ENCODE data around the gene CD59.
A peak's percentile ranks its signal among the peaks of the same experiment; 100 is the strongest.

The CD59 gene

GRCh38 chr11:33769542-33769941, 33.3 kb upstream of the CD59 start:
- DNase-seq (ENCODE audit: insufficient read length, low spot score), result no peak
- TF ChIP-seq POLR2A (IDR thresholded peaks at IDR 0.05; ENCODE audit: low read depth, low read length), result no peak
- no peak for FAIRE-seq

- DNase-seq (ENCODE audit: insufficient read length, low spot score) (no peak), FAIRE-seq (no peak)
- TF ChIP-seq POLR2A (IDR thresholded peaks at IDR 0.05; ENCODE audit: low read depth, low read length), result no peak
These were observed 31.4 kb upstream of the CD59 start for GRCh38 chr11:33767624-33768023.

- DNase-seq (ENCODE audit: insufficient read length, low spot score) (no peak), FAIRE-seq (no peak)
- TF ChIP-seq POLR2A (IDR thresholded peaks at IDR 0.05; ENCODE audit: low read depth, low read length), result no peak
These were observed 29.9 kb upstream of the CD59 start for GRCh38 chr11:33766085-33766484.

- no peak for FAIRE-seq
- no peak for TF ChIP-seq POLR2A (IDR thresholded peaks at IDR 0.05; ENCODE audit: low read depth, low read length)
These were observed 25.2 kb upstream of the CD59 start for GRCh38 chr11:33761471-33761870.

GRCh38 chr11:33753304-33753967, 17.2 kb upstream of the CD59 start:
- DNase-seq (ENCODE audit: insufficient read length, low spot score), result no peak
- peak; percentile 93 for FAIRE-seq

More at GRCh38 chr11:33761471-33761870, 25.2 kb upstream of the CD59 start:
- DNase-seq (ENCODE audit: insufficient read length, low spot score), result no peak

GRCh38 chr11:33751878-33752277, 15.7 kb upstream of the CD59 start:
- no peak for FAIRE-seq

More at GRCh38 chr11:33753304-33753967, 17.2 kb upstream of the CD59 start:
- no peak for TF ChIP-seq POLR2A (IDR thresholded peaks at IDR 0.05; ENCODE audit: low read depth, low read length)

GRCh38 chr11:33747979-33748378, 11.8 kb upstream of the CD59 start:
- DNase-seq (ENCODE audit: insufficient read length, low spot score), result no peak
- TF ChIP-seq POLR2A (IDR thresholded peaks at IDR 0.05; ENCODE audit: low read depth, low read length), result no peak
- no peak for FAIRE-seq

More at GRCh38 chr11:33751878-33752277, 15.7 kb upstream of the CD59 start:
- TF ChIP-seq POLR2A (IDR thresholded peaks at IDR 0.05; ENCODE audit: low read depth, low read length), result no peak
- no peak for DNase-seq (ENCODE audit: insufficient read length, low spot score)

- FAIRE-seq (no peak), DNase-seq (ENCODE audit: insufficient read length, low spot score) (no peak)
- no peak for TF ChIP-seq POLR2A (IDR thresholded peaks at IDR 0.05; ENCODE audit: low read depth, low read length)
These were observed 7.1 kb upstream of the CD59 start for GRCh38 chr11:33743291-33743690.

- TF ChIP-seq POLR2A (IDR thresholded peaks at IDR 0.05; ENCODE audit: low read depth, low read length), result no peak
- FAIRE-seq, result no peak
- no peak for DNase-seq (ENCODE audit: insufficient read length, low spot score)
These were observed 6.1 kb upstream of the CD59 start for GRCh38 chr11:33742249-33742851.

- DNase-seq (ENCODE audit: insufficient read length, low spot score) (no peak), FAIRE-seq (peak; percentile 43)
- TF ChIP-seq POLR2A (IDR thresholded peaks at IDR 0.05; ENCODE audit: low read depth, low read length), result no peak
These were observed 5.6 kb upstream of the CD59 start for GRCh38 chr11:33741806-33742205.

- FAIRE-seq (no peak), DNase-seq (ENCODE audit: insufficient read length, low spot score) (no peak)
- TF ChIP-seq POLR2A (IDR thresholded peaks at IDR 0.05; ENCODE audit: low read depth, low read length), result no peak
These were observed 1.2 kb upstream of the CD59 start for GRCh38 chr11:33737362-33737821.

- no peak for TF ChIP-seq POLR2A (IDR thresholded peaks at IDR 0.05; ENCODE audit: low read depth, low read length)
- no peak for DNase-seq (ENCODE audit: insufficient read length, low spot score)
- FAIRE-seq, result no peak
These were observed 714 bp downstream of the CD59 start for GRCh38 chr11:33735271-33736147.

GRCh38 chr11:33734441-33735270, 1.6 kb downstream of the CD59 start:
- DNase-seq (ENCODE audit: insufficient read length, low spot score), result no peak
- no peak for FAIRE-seq
- no peak for TF ChIP-seq POLR2A (IDR thresholded peaks at IDR 0.05; ENCODE audit: low read depth, low read length)
